Bone marrow (tissue), 2 donors: Measurements from ENCODE around the gene CCDC110.
A peak's percentile ranks its signal among the peaks of the same experiment; 100 is the strongest.

Experiments
- DNase-seq, 2 donors: peaks; one replicate each; lab custom pipeline; 2025; lab: John Stamatoyannopoulos, UW

The CCDC110 gene

GRCh38 chr4:185472103-185472542, 590 bp upstream of the CCDC110 start:
- DNase-seq = no peak

GRCh38 chr4:185470501-185471195, 885 bp downstream of the CCDC110 start:
- no peak for DNase-seq

GRCh38 chr4:185469580-185470154, 1.9 kb downstream of the CCDC110 start:
- DNase-seq = no peak

- no peak for DNase-seq
Observed at GRCh38 chr4:185468999-185469398, 2.5 kb downstream of the CCDC110 start.

- no peak for DNase-seq
Observed at GRCh38 chr4:185467991-185468390, 3.5 kb downstream of the CCDC110 start.

- no peak for DNase-seq
Observed at GRCh38 chr4:185467101-185467500, 4.4 kb downstream of the CCDC110 start.

- no peak for DNase-seq
Observed at GRCh38 chr4:185465707-185466106, 5.8 kb downstream of the CCDC110 start.

- DNase-seq = no peak
Observed at GRCh38 chr4:185464887-185465286, 6.6 kb downstream of the CCDC110 start.

GRCh38 chr4:185464183-185464582, 7.3 kb downstream of the CCDC110 start:
- no peak for DNase-seq

GRCh38 chr4:185463541-185463940, 8.0 kb downstream of the CCDC110 start:
- DNase-seq = no peak

GRCh38 chr4:185461565-185461964, 10.0 kb downstream of the CCDC110 start:
- no peak for DNase-seq

- no peak for DNase-seq
Observed at GRCh38 chr4:185457136-185457535, 14.4 kb downstream of the CCDC110 start.

- no peak for DNase-seq
Observed at GRCh38 chr4:185456131-185456530, 15.4 kb downstream of the CCDC110 start.

- no peak for DNase-seq
Observed at GRCh38 chr4:185445209-185445608, 26.3 kb downstream of the CCDC110 start.

- no peak for DNase-seq
Observed at GRCh38 chr4:185441479-185441878, 30.1 kb downstream of the CCDC110 start.

- no peak for DNase-seq
Observed at GRCh38 chr4:185437809-185438208, 33.7 kb downstream of the CCDC110 start.

GRCh38 chr4:185435466-185435865, 36.1 kb downstream of the CCDC110 start:
- DNase-seq = no peak

- no peak for DNase-seq
Observed at GRCh38 chr4:185429660-185430059, 41.9 kb downstream of the CCDC110 start.

- no peak for DNase-seq
Observed at GRCh38 chr4:185426960-185427688, 44.4 kb downstream of the CCDC110 start.

GRCh38 chr4:185425647-185426352, 45.7 kb downstream of the CCDC110 start, which contains the start of gene UFSP2:
TSS of gene UFSP2 (minus strand) at chr4:185425964. CDS start at chr4:185425868, 96 bp downstream.
- peak; percentile 69 to 97 for DNase-seq

GRCh38 chr4:185424905-185425646, 46.5 kb downstream of the CCDC110 start:
- DNase-seq = peak in 1 of 2 donors; percentile 31
